ENCODE measurements around the gene GIT1.
"Not testable (repeated sequence)": the region's sequence is repeated elsewhere in the genome, so short reads cannot be mapped to it uniquely, and the experiment has no call there.

The GIT1 gene

GRCh38 chr17:29566473-29567303, 22.8 kb downstream of the GIT1 start, which contains the start of gene ABHD15:
TSS of gene ABHD15 (minus strand) at chr17:29567037. CDS start at chr17:29566966, 71 bp downstream.
- DNase-seq = peak; percentile 66

GRCh38 chr17:29565643-29566472, 23.6 kb downstream of the GIT1 start:
- peak; percentile 66 for DNase-seq

- no peak for DNase-seq
These were observed 25.6 kb downstream of the GIT1 start for GRCh38 chr17:29563816-29564215.

GRCh38 chr17:29562615-29563014, 26.8 kb downstream of the GIT1 start:
- no peak for DNase-seq

- no peak for DNase-seq
These were observed 27.6 kb downstream of the GIT1 start for GRCh38 chr17:29561554-29562517.

DNA sequence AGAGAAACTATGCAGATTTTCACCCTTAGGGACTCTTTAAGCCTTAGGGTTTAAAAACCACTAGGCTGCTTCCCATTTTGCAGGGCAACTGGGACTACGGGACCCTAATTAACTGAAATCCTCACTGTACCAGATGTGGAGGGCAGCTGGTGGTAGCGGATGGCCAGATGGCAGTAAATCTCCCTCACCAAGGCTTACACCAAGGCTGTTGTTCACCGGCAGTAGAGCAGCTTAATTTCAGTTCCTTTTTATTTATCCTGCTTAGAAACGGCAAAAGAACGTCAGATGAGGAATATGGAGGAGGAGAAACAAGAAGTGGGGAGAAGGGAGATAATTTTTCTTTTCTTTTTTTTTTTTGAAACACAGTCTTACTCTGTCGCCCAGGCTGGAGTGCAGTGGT, 29.1 kb downstream of the GIT1 start:
- no peak for DNase-seq

DNA sequence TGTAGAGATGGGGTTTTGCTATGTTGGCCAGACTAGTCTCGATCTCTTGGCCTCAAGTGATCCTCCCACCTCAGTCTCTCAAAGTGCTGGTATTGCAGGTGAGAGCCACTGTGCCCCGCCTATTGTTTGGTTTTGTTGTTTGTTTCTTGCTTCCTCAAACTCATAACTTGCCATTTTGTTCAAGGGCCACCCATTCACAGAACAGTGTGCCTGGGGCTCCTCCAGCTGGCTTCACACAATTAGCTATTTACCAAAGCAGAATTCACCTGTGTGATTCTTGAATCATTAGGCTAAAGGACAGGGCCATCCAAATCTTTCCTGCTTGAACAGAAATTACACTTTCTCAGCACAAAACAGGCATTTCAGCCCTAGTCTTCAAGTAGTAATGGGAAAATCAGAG, 29.8 kb downstream of the GIT1 start:
- no peak for DNase-seq

DNA sequence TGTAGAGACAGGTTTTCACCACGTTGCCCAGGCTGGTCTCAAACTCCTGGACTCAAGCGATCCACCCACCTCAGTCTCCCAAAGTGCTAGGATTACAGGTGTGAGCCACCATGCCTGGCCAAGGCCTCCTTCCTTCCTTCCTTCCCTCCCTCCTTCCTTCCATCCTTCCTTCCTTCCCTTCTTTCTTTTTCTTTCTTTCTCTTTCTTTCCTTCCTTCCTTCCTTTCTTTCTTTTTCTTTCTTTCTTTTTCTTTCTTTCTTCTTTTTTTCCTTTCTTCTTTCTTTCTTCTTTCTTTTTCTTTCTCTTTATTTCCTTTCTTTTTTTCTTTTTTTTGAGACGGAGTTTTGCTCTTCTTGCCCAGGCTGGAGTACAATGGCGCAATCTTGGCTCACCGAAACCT, 31.3 kb downstream of the GIT1 start:
- DNase-seq = not testable (repeated sequence)

GRCh38 chr17:29557739-29558116, 31.7 kb downstream of the GIT1 start:
- DNase-seq = no peak

GRCh38 chr17:29557085-29557738, 32.2 kb downstream of the GIT1 start:
- no peak for DNase-seq

DNA sequence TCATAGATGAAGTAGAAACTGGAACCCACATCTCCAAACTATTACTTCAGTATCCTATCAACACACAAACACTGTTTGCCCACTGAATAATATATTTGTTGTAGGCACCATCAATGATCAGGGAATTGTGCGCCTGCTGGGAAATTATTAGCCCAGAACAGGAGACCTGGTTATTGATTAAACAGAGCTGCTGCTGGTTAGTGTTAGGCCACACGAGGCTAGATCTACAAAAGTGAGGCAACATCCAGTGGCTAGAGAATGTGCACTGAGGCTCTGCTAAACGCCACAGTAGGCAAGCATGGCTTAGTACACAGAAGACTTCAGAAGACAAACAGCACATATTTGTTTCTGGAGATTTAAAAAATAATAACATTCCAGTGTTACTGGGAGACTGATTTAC, 33.6 kb downstream of the GIT1 start:
- DNase-seq = no peak

- DNase-seq = no peak
These were observed 40.1 kb downstream of the GIT1 start for GRCh38 chr17:29549177-29549923.

DNA sequence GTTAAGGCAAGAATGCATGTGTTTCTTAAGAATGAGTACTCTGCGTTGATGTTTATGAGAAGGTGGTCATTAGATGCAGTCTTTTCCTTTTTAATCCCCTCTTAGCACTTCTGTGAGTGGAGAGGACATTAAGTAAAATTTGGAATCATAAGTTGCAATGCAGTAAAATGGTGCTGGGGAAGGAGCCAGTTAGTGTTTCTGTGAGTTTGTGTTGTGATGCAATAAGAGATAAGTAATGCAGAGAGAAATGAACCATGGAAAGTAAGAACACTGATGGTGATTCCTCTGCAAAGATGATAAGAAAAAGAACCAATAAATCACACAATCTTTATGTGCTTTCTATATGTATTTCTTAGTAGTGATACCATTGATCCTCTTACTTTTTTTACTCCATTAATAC, 42.6 kb downstream of the GIT1 start:
- no peak for DNase-seq

DNA sequence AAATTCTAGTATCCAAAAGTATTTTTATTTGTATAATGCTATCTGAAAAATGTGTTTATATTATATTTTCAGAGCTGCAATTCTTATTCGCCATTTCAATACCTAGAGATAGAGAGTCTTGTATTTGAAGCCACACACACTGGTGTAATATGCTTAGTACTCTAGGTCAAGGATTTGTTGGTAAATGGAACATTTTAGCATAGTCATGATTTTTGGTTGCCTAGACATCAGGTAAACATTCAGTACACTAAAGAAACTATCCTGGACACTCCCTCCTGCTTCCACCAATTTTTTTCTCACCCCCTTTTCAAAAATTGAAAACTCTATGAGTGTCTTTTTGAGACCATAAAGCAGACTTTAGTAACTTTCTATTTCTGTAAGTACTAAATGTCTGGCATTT, 43.4 kb downstream of the GIT1 start:
- no peak for DNase-seq

DNA sequence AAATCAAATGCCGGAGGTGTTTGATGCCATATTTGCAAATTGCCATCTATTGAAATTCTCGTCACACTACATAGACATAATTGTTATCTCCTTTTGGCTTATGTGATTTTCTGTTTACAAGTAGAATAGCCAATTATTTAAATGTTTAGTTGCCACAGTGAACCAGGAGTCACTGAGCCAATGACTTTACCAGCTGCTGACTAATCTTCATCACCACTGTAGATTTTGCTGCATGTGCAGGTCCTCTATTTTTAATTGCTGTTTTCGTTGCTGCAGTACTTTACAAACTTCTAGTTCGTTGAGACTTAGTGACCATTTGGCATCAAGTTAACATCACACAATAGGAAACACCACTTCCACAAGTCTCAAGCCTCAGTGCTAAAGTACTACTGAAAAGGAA, 45.4 kb downstream of the GIT1 start:
- no peak for DNase-seq

DNA sequence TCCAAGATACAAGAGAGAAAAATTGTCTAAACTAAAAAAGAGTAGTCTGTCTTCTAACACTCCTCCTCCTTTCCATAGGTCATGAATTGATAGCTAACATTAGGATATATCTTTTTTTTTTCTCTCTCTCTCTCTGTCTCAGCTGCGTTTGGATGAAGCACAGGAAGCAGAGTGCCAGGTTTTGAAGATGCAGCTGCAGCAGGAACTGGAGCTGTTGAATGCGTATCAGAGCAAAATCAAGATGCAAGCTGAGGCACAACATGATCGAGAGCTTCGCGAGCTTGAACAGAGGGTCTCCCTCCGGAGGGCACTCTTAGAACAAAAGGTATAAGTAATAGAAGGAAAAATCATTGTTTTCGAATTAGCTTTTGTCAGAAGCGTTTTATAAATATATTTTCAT, 55.5 kb downstream of the GIT1 start:
- DNase-seq = no peak

DNA sequence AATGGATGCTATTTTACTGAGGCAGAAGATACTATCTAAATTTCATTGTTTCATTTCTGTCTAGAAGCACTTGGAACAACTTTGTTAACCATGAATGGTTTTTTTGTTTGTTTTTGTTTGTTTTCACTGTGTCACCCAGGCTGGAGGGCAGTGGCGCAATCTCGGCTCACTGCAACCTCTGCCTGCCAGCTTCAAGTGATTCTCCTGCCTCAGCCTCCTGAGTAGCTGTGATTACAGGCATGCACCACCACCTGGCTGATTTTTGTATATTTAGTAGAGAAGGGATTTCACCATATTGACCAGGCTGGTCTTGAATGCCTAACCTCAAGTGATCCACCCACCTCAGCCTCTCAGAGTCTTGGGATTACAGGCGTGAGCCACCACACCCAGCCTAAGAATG, 63.1 kb downstream of the GIT1 start:
- DNase-seq = no peak

- no peak for DNase-seq
These were observed 64.8 kb downstream of the GIT1 start for GRCh38 chr17:29524692-29525091.

Measured in NCI-H526 treated with DMSO at 0.1 percent for 48 hours (cell line).